ENCODE data around the gene INPP5J. TPM values are rescaled to one million over a fixed set of nuclear protein-coding genes. Genes with fewer than 3 reads are reported as not detected.

Gene INPP5J
- total and polyA plus RNA-seq, 2 experiments from 2014 or later = 3.4 to 5.6 TPM

GRCh38 chr22:31142285-31142684 lies 19.5 kb downstream of the INPP5J start:
- Histone ChIP-seq H3K9me3 (ENCODE audit: low read depth) (peaks cover 4% of the 10 kb centered on the region), H3K27ac (no peak overlapping the region), H3K36me3 (replicated peaks; ENCODE audit: insufficient read depth, low read depth) (no peaks in the 10 kb centered on the region), H4K20me1 (ENCODE audit: insufficient read depth, poor library complexity, severe bottlenecking) (no peaks in the 10 kb centered on the region), H2AFZ (no peak overlapping the region), H3K4me1 (ENCODE audit: insufficient read depth) (no peaks in the 10 kb centered on the region), H3K27me3 (peaks cover 14% of the 10 kb centered on the region), H3K4me2 (no peak overlapping the region), H3K9me2 (replicated peaks; ENCODE audit: insufficient read depth) (no peaks in the 10 kb centered on the region), H3K4me3 (no peak overlapping the region), H3K79me2 (no peaks in the 10 kb centered on the region)
- WGBS (ENCODE audit: low lambda C conversion rate, missing lambda C conversion rate) = 71% methylated on average over 4 of the region's 4 CpGs
- no peak for DNase-seq (ENCODE audit: low spot score)
- TF ChIP-seq EZH2 (IDR thresholded peaks at IDR 0.05; ENCODE audit: borderline replicate concordance) (no peak), CTCF (IDR thresholded peaks at IDR 0.05; ENCODE audit: poor library complexity) (no peak)

- H3K4me2 ChIP-seq = no peak overlapping the region
- no peak for DNase-seq (ENCODE audit: low spot score)
- no peaks in the 10 kb centered on the region for H4K20me1 ChIP-seq (ENCODE audit: insufficient read depth, poor library complexity, severe bottlenecking)
- no peaks in the 10 kb centered on the region for H3K4me1 ChIP-seq (ENCODE audit: insufficient read depth)
- 59% methylated on average over 3 of the region's 3 CpGs for WGBS (ENCODE audit: low lambda C conversion rate, missing lambda C conversion rate)
- H3K9me3 ChIP-seq (ENCODE audit: low read depth) = peaks cover 4% of the 10 kb centered on the region
- no peak overlapping the region for H2AFZ ChIP-seq
- H3K27ac ChIP-seq = no peak overlapping the region
- H3K79me2 ChIP-seq = no peaks in the 10 kb centered on the region
- no peaks in the 10 kb centered on the region for H3K36me3 ChIP-seq (replicated peaks; ENCODE audit: insufficient read depth, low read depth)
- peaks cover 14% of the 10 kb centered on the region for H3K27me3 ChIP-seq
- H3K9me2 ChIP-seq (replicated peaks; ENCODE audit: insufficient read depth) = no peaks in the 10 kb centered on the region
- TF ChIP-seq EZH2 (IDR thresholded peaks at IDR 0.05; ENCODE audit: borderline replicate concordance) (no peak), CTCF (IDR thresholded peaks at IDR 0.05; ENCODE audit: poor library complexity) (no peak), EZH2phosphoT487 (IDR thresholded peaks at IDR 0.05; ENCODE audit: low read depth, severe bottlenecking, unreplicated experiment) (no peak)
- no peak overlapping the region for H3K4me3 ChIP-seq
Measured at GRCh38 chr22:31143038-31143437, 20.3 kb downstream of the INPP5J start.

GRCh38 chr22:31143537-31143936 lies 20.8 kb downstream of the INPP5J start:
- H3K4me3 ChIP-seq = no peak overlapping the region
- no peaks in the 10 kb centered on the region for H3K4me1 ChIP-seq (ENCODE audit: insufficient read depth)
- no peak overlapping the region for H3K4me2 ChIP-seq
- H3K9me3 ChIP-seq (ENCODE audit: low read depth) = peaks cover 4% of the 10 kb centered on the region
- TF ChIP-seq EZH2 (IDR thresholded peaks at IDR 0.05; ENCODE audit: borderline replicate concordance) (no peak), EZH2phosphoT487 (IDR thresholded peaks at IDR 0.05; ENCODE audit: low read depth, severe bottlenecking, unreplicated experiment) (no peak), CTCF (IDR thresholded peaks at IDR 0.05; ENCODE audit: poor library complexity) (no peak)
- H3K9me2 ChIP-seq (replicated peaks; ENCODE audit: insufficient read depth) = no peaks in the 10 kb centered on the region
- no peaks in the 10 kb centered on the region for H3K79me2 ChIP-seq
- no peak overlapping the region for H2AFZ ChIP-seq
- WGBS (ENCODE audit: low lambda C conversion rate, missing lambda C conversion rate) = 82% methylated on average over 3 of the region's 3 CpGs
- no peaks in the 10 kb centered on the region for H4K20me1 ChIP-seq (ENCODE audit: insufficient read depth, poor library complexity, severe bottlenecking)
- DNase-seq (ENCODE audit: low spot score) = no peak
- H3K27me3 ChIP-seq = peaks cover 14% of the 10 kb centered on the region
- H3K36me3 ChIP-seq (replicated peaks; ENCODE audit: insufficient read depth, low read depth) = no peaks in the 10 kb centered on the region
- H3K27ac ChIP-seq = no peak overlapping the region

GRCh38 chr22:31144223-31144622 lies 21.5 kb downstream of the INPP5J start:
- Histone ChIP-seq H2AFZ (no peak overlapping the region), H3K4me1 (ENCODE audit: insufficient read depth) (no peaks in the 10 kb centered on the region), H3K27me3 (peaks cover 9% of the 10 kb centered on the region), H3K4me2 (no peak overlapping the region), H4K20me1 (ENCODE audit: insufficient read depth, poor library complexity, severe bottlenecking) (no peaks in the 10 kb centered on the region), H3K27ac (no peak overlapping the region), H3K4me3 (no peak overlapping the region), H3K9me3 (ENCODE audit: low read depth) (peaks cover 4% of the 10 kb centered on the region), H3K79me2 (no peaks in the 10 kb centered on the region), H3K36me3 (replicated peaks; ENCODE audit: insufficient read depth, low read depth) (no peaks in the 10 kb centered on the region), H3K9me2 (replicated peaks; ENCODE audit: insufficient read depth) (no peaks in the 10 kb centered on the region)
- TF ChIP-seq CTCF (IDR thresholded peaks at IDR 0.05; ENCODE audit: poor library complexity) (no peak), EZH2 (IDR thresholded peaks at IDR 0.05; ENCODE audit: borderline replicate concordance) (no peak), EZH2phosphoT487 (IDR thresholded peaks at IDR 0.05; ENCODE audit: low read depth, severe bottlenecking, unreplicated experiment) (no peak)
- DNase-seq (ENCODE audit: low spot score) = peak; percentile 38

Data from hepatocyte (in vitro differentiated cells).